Endothelial cell of umbilical vein (primary cell): ENCODE results near the gene TCN2. TPM values are rescaled to one million over a fixed set of nuclear protein-coding genes. Genes with fewer than 3 reads are reported as not detected.

Source experiments
- BruUV-seq: library from RNA; stranded (reverse); fragments of 400-500 nt; replicated peaks from 2 replicates; lab custom pipeline; 2021; lab: Mats Ljungman, UMichigan
- CTCF ChIA-PET: fragments of 300-600, 350-600 bp; sonication (Branson Sonifier 250); formaldehyde crosslinking; loops from one replicate; lab custom pipeline; 2021; ENCODE audit warnings: antibody characterized with exemption, inconsistent platforms; lab: Charles Lee
- POLR2A ChIA-PET: fragments of 300-600, 350-600 bp; sonication (Branson Sonifier 250); formaldehyde crosslinking; loops from one replicate; lab custom pipeline; 2021; ENCODE audit warnings: antibody characterized with exemption, inconsistent platforms; lab: Charles Lee
- DNase-seq: peaks from one replicate; pipeline ENCODE4 v3.0.0-alpha.2; 2011; ENCODE audit warnings: low read depth, low spot score
- FAIRE-seq: peaks from 2 replicates; lab custom pipeline; 2011; peaks lifted over from hg19 to GRCh38; lab: Jason Lieb, UNC
- H2AFZ ChIP-seq: 2 replicates; pipeline ENCODE4 v1.6.0; 2012; ENCODE audit warnings: low read depth, low read length, control low read depth, inconsistent platforms
- H3K27ac ChIP-seq: 2 replicates; pipeline ENCODE4 v1.5.1; 2011; ENCODE audit warnings: low read depth, mild to moderate bottlenecking, control low read depth, low read length, moderate library complexity; ENCODE audit not compliant: insufficient read depth
- H3K27me3 ChIP-seq, 2 experiments: 2 replicates each; pipeline versions ENCODE4 v1.6.0 to v1.6.1; 2011; ENCODE audit warnings: low read length in 2 of 2, mixed read lengths in 1 of 2; ENCODE audit not compliant: control insufficient read depth in 2 of 2, insufficient read depth in 2 of 2
- H3K36me3 ChIP-seq, 2 experiments: 2 replicates in 1 of 2; 3 replicates in 1 of 2; pipeline ENCODE4 v1.5.1; 2011; ENCODE audit warnings: low read length in 2 of 2, mild to moderate bottlenecking in 1 of 2, moderate library complexity in 1 of 2; ENCODE audit not compliant: control insufficient read depth in 2 of 2, insufficient read depth in 2 of 2; ENCODE audit errors: extremely low read depth in 1 of 2
- H3K4me1 ChIP-seq: 3 replicates; pipeline ENCODE4 v1.5.1; 2011; ENCODE audit warnings: mild to moderate bottlenecking, low read length; ENCODE audit not compliant: control insufficient read depth, insufficient read depth; ENCODE audit errors: extremely low read depth
- H3K4me2 ChIP-seq: 2 replicates; pipeline ENCODE4 v1.6.1; 2011; ENCODE audit warnings: low read length, control low read depth, mixed read lengths; ENCODE audit not compliant: insufficient read depth
- H3K4me3 ChIP-seq, 3 experiments: fragments of 200-600 bp in 1 of 3; sonication (generic), shearing (Covaris generic) in 1 of 3; replicated peaks in 1 of 3; 2 replicates each; pipeline ENCODE4 v1.5.1; 2011 to 2016; ENCODE audit warnings: control low read depth in 3 of 3, low read length in 3 of 3, mild to moderate bottlenecking in 2 of 3, inconsistent platforms in 1 of 3, low read depth in 1 of 3, moderate library complexity in 1 of 3; ENCODE audit not compliant: insufficient read depth in 1 of 3
- H3K79me2 ChIP-seq: 2 replicates; pipeline ENCODE4 v1.6.0; 2012; ENCODE audit warnings: low read length, inconsistent platforms; ENCODE audit not compliant: control insufficient read depth, insufficient read depth
- H3K9ac ChIP-seq: replicated peaks from 2 replicates; pipeline ENCODE3; 2011; ENCODE audit warnings: low read length, control low read depth; ENCODE audit not compliant: insufficient read depth; ENCODE audit errors: extremely low read depth
- H3K9me1 ChIP-seq: replicated peaks from 3 replicates; pipeline ENCODE4 v1.6.0; 2011; ENCODE audit warnings: mild to moderate bottlenecking, low read length; ENCODE audit not compliant: control insufficient read depth, insufficient read depth; ENCODE audit errors: extremely low read depth
- H3K9me3 ChIP-seq: replicated peaks from 2 replicates; pipeline ENCODE4 v1.5.1; 2012; ENCODE audit warnings: low read length, inconsistent platforms; ENCODE audit not compliant: control insufficient read depth, insufficient read depth
- H4K20me1 ChIP-seq: replicated peaks from 2 replicates; pipeline ENCODE3; 2011; ENCODE audit warnings: mild to moderate bottlenecking, low read length; ENCODE audit not compliant: control insufficient read depth, insufficient read depth; ENCODE audit errors: extremely low read depth
- EZH2 ChIP-seq: IDR thresholded peaks from 2 replicates; pipeline ENCODE4 v1.6.1; 2012; ENCODE audit warnings: borderline replicate concordance, low read depth, mild to moderate bottlenecking, moderate library complexity, low read length, inconsistent platforms; ENCODE audit not compliant: severe bottlenecking
- FOS ChIP-seq: IDR thresholded peaks from 2 replicates; pipeline ENCODE4 v1.6.1; 2011; ENCODE audit warnings: mild to moderate bottlenecking, low read length, moderate library complexity, borderline replicate concordance; ENCODE audit not compliant: insufficient read depth
- GATA2 ChIP-seq: IDR thresholded peaks from 2 replicates; pipeline ENCODE4 v1.7.0; 2011; ENCODE audit warnings: low read depth, mild to moderate bottlenecking, moderate library complexity, mixed read lengths, low read length; ENCODE audit not compliant: insufficient read length, insufficient read depth
- JUN ChIP-seq: IDR thresholded peaks from 2 replicates; pipeline ENCODE4 v1.6.1; 2011; ENCODE audit warnings: borderline replicate concordance, low read depth; ENCODE audit not compliant: insufficient read length, insufficient read depth
- MAX ChIP-seq: IDR thresholded peaks from 2 replicates; pipeline ENCODE4 v1.6.1; 2011; ENCODE audit not compliant: insufficient read depth, insufficient read length
- MYC ChIP-seq: IDR thresholded peaks from one replicate; pipeline ENCODE4 v1.6.1; 2011; ENCODE audit warnings: mild to moderate bottlenecking, low read depth, low read length
- POLR2A ChIP-seq: IDR thresholded peaks from 2 replicates; pipeline ENCODE4 v1.6.1; 2012; ENCODE audit warnings: low read depth, mild to moderate bottlenecking, control low read depth, low read length
- POLR2AphosphoS5 ChIP-seq: IDR thresholded peaks from 2 replicates; pipeline ENCODE4 v1.6.1; 2012; ENCODE audit warnings: low read depth, mild to moderate bottlenecking, control low read depth, low read length, moderate library complexity; ENCODE audit not compliant: insufficient read depth
- dilution Hi-C: fragments of 300-500 bp; cut with MboI; formaldehyde crosslinking; loops from one replicate; pipeline ENCODE4 v1.15.0; 2019; ENCODE audit warnings: low sequenced_read_pairs; ENCODE audit not compliant: extremely low pct_ligation_motif_present
- intact Hi-C: fragments of 100-400 bp; cut with micrococcal nuclease; formaldehyde crosslinking; loops from one replicate; pipeline ENCODE4 v1.10.0; 2022
- polyA plus RNA-seq, 4 experiments: library from polyadenylated mRNA; depleted of rRNA in 3 of 4; stranded (reverse) in 3 of 4; unstranded in 1 of 4; fragments of >200 nt; gene quantifications; 2 replicates each; pipeline versions ENCODE4 v1.2.1 to v1.2.3, GENCODE V29; 2011 to 2012; ENCODE audit warnings: missing spikeins in 1 of 4
- total RNA-seq: library from RNA; stranded (reverse); gene quantifications from 2 replicates; pipeline ENCODE4 v1.2.3, GENCODE V29; 2021
- TF ChIP-seq, protein P1 (sequence below), 2 donors: IDR thresholded peaks; 1 replicate in 1 of 2; 2 replicates in 1 of 2; pipeline ENCODE4 v1.5.1; 2011; ENCODE audit warnings: low read length in 2 of 2, mild to moderate bottlenecking in 2 of 2, moderate library complexity in 2 of 2, control low read depth in 1 of 2, inconsistent platforms in 1 of 2, low read depth in 1 of 2; ENCODE audit not compliant: insufficient read depth in 1 of 2; ENCODE audit errors: extremely low read depth in 1 of 2

The TCN2 gene
- total and polyA plus RNA-seq, 2 donors (not counting 3 experiments of a cell fraction or from before 2014, with no cell fraction given), result 80.6 to 188 TPM

- no TSS peak for BruUV-seq
- ChIA-PET POLR2A (interaction anchor here (0.6 kb wide), 1 partner anchor 53 kb away, joined by 7 read pairs; no protein-coding TSS in a partner anchor), CTCF (interaction anchor here (5.1 kb wide), 1 partner anchor 107 kb away, joined by 32 read pairs; no protein-coding TSS in a partner anchor)
- Histone ChIP-seq H3K9ac (no peak overlapping the region), H3K36me3 (peaks cover 0 to 3% of the 10 kb centered on the region in 2 experiments), H3K27me3 (no peaks in the 10 kb centered on the region), H4K20me1 (no peaks in the 10 kb centered on the region), H3K4me2 (no peak overlapping the region), H3K9me3 (no peaks in the 10 kb centered on the region), H3K27ac (no peak overlapping the region), H2AFZ (no peak overlapping the region), H3K4me3 (no peak overlapping the region), H3K4me1 (peaks cover 11% of the 10 kb centered on the region), H3K9me1 (no peaks in the 10 kb centered on the region), H3K79me2 (peaks cover 16% of the 10 kb centered on the region)
- intact Hi-C loops, result no loop called here
- DNase-seq (no peak), FAIRE-seq (no peak)
- dilution Hi-C loops, result no loop called here
- no peak for TF ChIP-seq MAX
- TF ChIP-seq FOS, result no peak
- TF ChIP-seq EZH2, result no peak
- no peak for TF ChIP-seq POLR2AphosphoS5
- TF ChIP-seq MYC, result no peak
- TF ChIP-seq GATA2, result no peak
- TF ChIP-seq, protein P1, sequence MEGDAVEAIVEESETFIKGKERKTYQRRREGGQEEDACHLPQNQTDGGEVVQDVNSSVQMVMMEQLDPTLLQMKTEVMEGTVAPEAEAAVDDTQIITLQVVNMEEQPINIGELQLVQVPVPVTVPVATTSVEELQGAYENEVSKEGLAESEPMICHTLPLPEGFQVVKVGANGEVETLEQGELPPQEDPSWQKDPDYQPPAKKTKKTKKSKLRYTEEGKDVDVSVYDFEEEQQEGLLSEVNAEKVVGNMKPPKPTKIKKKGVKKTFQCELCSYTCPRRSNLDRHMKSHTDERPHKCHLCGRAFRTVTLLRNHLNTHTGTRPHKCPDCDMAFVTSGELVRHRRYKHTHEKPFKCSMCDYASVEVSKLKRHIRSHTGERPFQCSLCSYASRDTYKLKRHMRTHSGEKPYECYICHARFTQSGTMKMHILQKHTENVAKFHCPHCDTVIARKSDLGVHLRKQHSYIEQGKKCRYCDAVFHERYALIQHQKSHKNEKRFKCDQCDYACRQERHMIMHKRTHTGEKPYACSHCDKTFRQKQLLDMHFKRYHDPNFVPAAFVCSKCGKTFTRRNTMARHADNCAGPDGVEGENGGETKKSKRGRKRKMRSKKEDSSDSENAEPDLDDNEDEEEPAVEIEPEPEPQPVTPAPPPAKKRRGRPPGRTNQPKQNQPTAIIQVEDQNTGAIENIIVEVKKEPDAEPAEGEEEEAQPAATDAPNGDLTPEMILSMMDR (IDR thresholded peaks at IDR 0.05; ENCODE audit: extremely low read depth in 1 of 2, insufficient read depth in 1 of 2, low read depth in 1 of 2, low read length in 2 of 2), result no peak
- no peak for TF ChIP-seq JUN
- TF ChIP-seq POLR2A, result no peak
Observed at GRCh38 chr22:30647536-30647935, 40.6 kb downstream of the TCN2 start.
